PC-9 (cell line): Measurements from ENCODE around the gene PTER. TPM values are rescaled to one million over a fixed set of nuclear protein-coding genes. Genes with fewer than 3 reads are reported as not detected.

ENCODE experiments used
- BruUV-seq: library from RNA; stranded (reverse); fragments of 400-500 nt; replicated peaks from 2 replicates; lab custom pipeline; 2021; lab: Mats Ljungman, UMichigan
- CTCF ChIA-PET: fragments of 300-600 bp; sonication (Branson Sonifier 250); formaldehyde crosslinking; loops from one replicate; lab custom pipeline; 2022; ENCODE audit warnings: antibody characterized with exemption; lab: Charles Lee
- POLR2A ChIA-PET: fragments of 300-600 bp; sonication (Branson Sonifier 250); formaldehyde crosslinking; loops from one replicate; lab custom pipeline; 2022; ENCODE audit warnings: antibody characterized with exemption; ENCODE audit not compliant: unreplicated experiment; lab: Charles Lee
- DNase-seq, 2 experiments: peaks; one replicate each; pipeline versions ENCODE4 v3.0.0 to v3.0.0-alpha.2; 2015 to 2022; ENCODE audit warnings: mixed read lengths in 1 of 2
- H2AFZ ChIP-seq: fragments of 200-600 bp; sonication (generic); 2 replicates; pipeline ENCODE4 v1.8.1; 2017; ENCODE audit warnings: antibody characterized with exemption
- H3F3A ChIP-seq: fragments of 200-600 bp; sonication (generic); 2 replicates; pipeline ENCODE4 v1.8.1; 2017; ENCODE audit warnings: antibody characterized with exemption, mild to moderate bottlenecking, low read depth; ENCODE audit not compliant: insufficient read depth
- H3K27ac ChIP-seq: fragments of 200-600 bp; sonication (generic); 2 replicates; pipeline ENCODE4 v1.6.1; 2016; ENCODE audit warnings: mixed run types
- H3K27me3 ChIP-seq: fragments of 200-600 bp; sonication (generic); 2 replicates; pipeline ENCODE4 v1.6.1; 2016; ENCODE audit warnings: low read depth, mixed run types; ENCODE audit not compliant: insufficient read depth
- H3K36me3 ChIP-seq: fragments of 200-600 bp; sonication (generic); 2 replicates; pipeline ENCODE4 v1.6.1; 2016; ENCODE audit warnings: low read depth, mixed run types
- H3K4me1 ChIP-seq: fragments of 200-600 bp; sonication (generic); replicated peaks from 2 replicates; pipeline ENCODE4 v1.6.1; 2016; ENCODE audit warnings: mixed run types; ENCODE audit not compliant: insufficient read depth
- H3K4me2 ChIP-seq: fragments of 200-600 bp; sonication (generic); 2 replicates; pipeline ENCODE4 v1.6.1; 2017; ENCODE audit warnings: mixed run types
- H3K4me3 ChIP-seq: fragments of 200-600 bp; sonication (generic); 2 replicates; pipeline ENCODE4 v1.6.1; 2016; ENCODE audit warnings: mixed run types
- H3K79me2 ChIP-seq: fragments of 200-600 bp; sonication (generic); 2 replicates; pipeline ENCODE4 v1.6.1; 2017; ENCODE audit warnings: low read depth, mixed run types
- H3K9me2 ChIP-seq: fragments of 200-600 bp; sonication (generic); 2 replicates; pipeline ENCODE4 v1.8.1; 2017; ENCODE audit warnings: mild to moderate bottlenecking; ENCODE audit not compliant: insufficient read depth
- H3K9me3 ChIP-seq: fragments of 200-600 bp; sonication (generic); 2 replicates; pipeline ENCODE4 v1.8.1; 2016; ENCODE audit warnings: low read depth; ENCODE audit not compliant: insufficient read depth
- H4K20me1 ChIP-seq: fragments of 200-600 bp; sonication (generic); 2 replicates; pipeline ENCODE4 v1.8.1; 2017; ENCODE audit not compliant: insufficient read depth
- CTCF ChIP-seq: fragments of 200-600 bp; sonication (generic); conservative IDR thresholded peaks from 2 replicates; pipeline ENCODE4 v1.6.1; 2017; ENCODE audit warnings: mixed run types, antibody characterized with exemption, mild to moderate bottlenecking, moderate library complexity
- EZH2 ChIP-seq: fragments of 200-600 bp; sonication (generic); IDR thresholded peaks from 2 replicates; pipeline ENCODE4 v1.8.0; 2017; ENCODE audit warnings: antibody characterized with exemption, low read depth
- intact Hi-C: fragments of 100-400 bp; cut with micrococcal nuclease; formaldehyde crosslinking; loops from one replicate; pipeline ENCODE4 v1.10.0; 2022; ENCODE audit not compliant: unreplicated experiment
- total RNA-seq: library from RNA; stranded (reverse); gene quantifications from 2 replicates; pipeline ENCODE4 v1.2.3, GENCODE V29; 2021

Gene PTER
- total RNA-seq, 1 experiment from 2014 or later, result 36.1 TPM

DNA sequence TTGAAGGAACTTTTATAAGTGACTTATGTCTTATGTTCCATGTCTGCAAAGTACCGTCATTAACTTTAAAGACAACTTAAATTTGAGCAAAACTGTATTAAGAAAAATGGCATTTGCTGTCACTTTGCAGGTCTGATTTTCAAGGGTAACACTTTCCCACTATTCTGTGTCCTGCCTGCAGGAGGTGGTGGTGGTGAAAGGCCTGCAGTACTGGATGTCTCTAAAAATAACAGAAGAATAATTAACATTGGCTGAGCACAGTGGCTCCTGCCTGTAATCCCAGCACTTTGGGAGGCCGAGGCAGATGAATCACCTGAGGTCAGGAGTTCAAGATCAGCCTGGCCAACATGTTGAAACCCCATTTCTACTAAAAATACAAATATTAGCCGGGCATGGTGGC is 13.2 kb upstream of the PTER start:
- Histone ChIP-seq H2AFZ (no peak overlapping the region), H3K36me3 (no peaks in the 10 kb centered on the region), H3K79me2 (no peaks in the 10 kb centered on the region), H3K27ac (no peak overlapping the region), H3K4me1 (no peaks in the 10 kb centered on the region), H3K9me3 (no peaks in the 10 kb centered on the region), H3K4me2 (no peak overlapping the region), H3K4me3 (no peak overlapping the region), H3K9me2 (no peaks in the 10 kb centered on the region), H3F3A (no peaks in the 10 kb centered on the region), H3K27me3 (no peaks in the 10 kb centered on the region), H4K20me1 (no peaks in the 10 kb centered on the region)
- ChIA-PET CTCF (no interaction called here), POLR2A (no interaction called here)
- intact Hi-C loops, result no loop called here
- TF ChIP-seq CTCF, result no peak
- no peak for TF ChIP-seq EZH2
- no TSS peak for BruUV-seq
- no peak for DNase-seq

- BruUV-seq, result no TSS peak
- H3K9me2 ChIP-seq, result no peaks in the 10 kb centered on the region
- H3K4me2 ChIP-seq, result no peak overlapping the region
- H3K27me3 ChIP-seq, result no peaks in the 10 kb centered on the region
- intact Hi-C loops, result no loop called here
- H3K4me1 ChIP-seq, result no peaks in the 10 kb centered on the region
- H4K20me1 ChIP-seq, result no peaks in the 10 kb centered on the region
- no peaks in the 10 kb centered on the region for H3F3A ChIP-seq
- H2AFZ ChIP-seq, result no peak overlapping the region
- H3K36me3 ChIP-seq, result no peaks in the 10 kb centered on the region
- TF ChIP-seq CTCF, result no peak
- TF ChIP-seq EZH2, result no peak
- no peaks in the 10 kb centered on the region for H3K9me3 ChIP-seq
- ChIA-PET POLR2A (no interaction called here), CTCF (no interaction called here)
- no peaks in the 10 kb centered on the region for H3K79me2 ChIP-seq
- H3K27ac ChIP-seq, result no peak overlapping the region
- no peak overlapping the region for H3K4me3 ChIP-seq
- no peak for DNase-seq
These were observed 11.4 kb upstream of the PTER start for GRCh38 chr10:16425449-16425848.

- Histone ChIP-seq H3K79me2 (no peaks in the 10 kb centered on the region), H3K4me3 (no peak overlapping the region), H3F3A (no peaks in the 10 kb centered on the region), H3K4me1 (no peaks in the 10 kb centered on the region), H3K27ac (no peak overlapping the region), H3K9me3 (no peaks in the 10 kb centered on the region), H3K4me2 (no peak overlapping the region), H3K27me3 (no peaks in the 10 kb centered on the region), H4K20me1 (no peaks in the 10 kb centered on the region), H3K36me3 (no peaks in the 10 kb centered on the region), H2AFZ (no peak overlapping the region), H3K9me2 (no peaks in the 10 kb centered on the region)
- ChIA-PET CTCF (no interaction called here), POLR2A (no interaction called here)
- TF ChIP-seq EZH2, result no peak
- TF ChIP-seq CTCF, result no peak
- DNase-seq, result no peak
- BruUV-seq, result no TSS peak
- intact Hi-C loops, result no loop called here
These were observed 7.3 kb upstream of the PTER start for GRCh38 chr10:16429539-16429938.
